Measurements from ENCODE around the gene UBALD2. TPM values are rescaled to one million over a fixed set of nuclear protein-coding genes. Genes with fewer than 3 reads are reported as not detected.
A peak's percentile ranks its signal among the peaks of the same experiment; 100 is the strongest.

The UBALD2 gene
- total and polyA plus RNA-seq, 8 donors: 17.8 to 34.6 (median 24.6) TPM

DNA sequence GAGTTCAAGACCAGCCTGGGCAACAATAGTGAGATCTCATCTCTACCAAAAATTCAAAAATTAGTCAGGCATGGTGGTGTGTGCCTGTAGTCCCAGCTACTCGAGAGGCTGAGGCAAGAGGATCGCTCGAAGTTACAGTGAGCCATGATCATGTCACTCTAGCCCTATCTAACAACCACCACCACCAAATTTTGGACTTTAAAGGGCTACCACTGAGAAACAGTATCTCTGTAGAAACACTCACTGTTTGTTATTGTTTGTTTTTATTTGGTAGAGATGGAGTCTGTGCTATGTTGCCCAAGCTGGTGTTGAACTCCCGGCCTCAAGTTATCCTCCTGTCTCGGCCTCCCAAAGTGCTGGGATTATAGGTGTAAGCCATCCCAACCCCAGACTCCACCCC lies 1.3 kb upstream of the UBALD2 start:
- FAIRE-seq: no peak
- 93% methylated on average over 5 of the region's 5 CpGs for WGBS, 2 donors
- Histone ChIP-seq H3K9me3 (no peaks in the 10 kb centered on the region), H3K27ac (peak overlapping the region; percentile 82 to 94 (median 90)), H3K27me3 (no peaks in the 10 kb centered on the region), H3K36me3 (no peaks in the 10 kb centered on the region), H3K4me3 (peak overlapping the region in 1 of 4 donors; percentile 1), H3K4me1 (peaks cover 50 to 70% (median 52%) of the 10 kb centered on the region in 3 donors)
- TF ChIP-seq, protein P1, sequence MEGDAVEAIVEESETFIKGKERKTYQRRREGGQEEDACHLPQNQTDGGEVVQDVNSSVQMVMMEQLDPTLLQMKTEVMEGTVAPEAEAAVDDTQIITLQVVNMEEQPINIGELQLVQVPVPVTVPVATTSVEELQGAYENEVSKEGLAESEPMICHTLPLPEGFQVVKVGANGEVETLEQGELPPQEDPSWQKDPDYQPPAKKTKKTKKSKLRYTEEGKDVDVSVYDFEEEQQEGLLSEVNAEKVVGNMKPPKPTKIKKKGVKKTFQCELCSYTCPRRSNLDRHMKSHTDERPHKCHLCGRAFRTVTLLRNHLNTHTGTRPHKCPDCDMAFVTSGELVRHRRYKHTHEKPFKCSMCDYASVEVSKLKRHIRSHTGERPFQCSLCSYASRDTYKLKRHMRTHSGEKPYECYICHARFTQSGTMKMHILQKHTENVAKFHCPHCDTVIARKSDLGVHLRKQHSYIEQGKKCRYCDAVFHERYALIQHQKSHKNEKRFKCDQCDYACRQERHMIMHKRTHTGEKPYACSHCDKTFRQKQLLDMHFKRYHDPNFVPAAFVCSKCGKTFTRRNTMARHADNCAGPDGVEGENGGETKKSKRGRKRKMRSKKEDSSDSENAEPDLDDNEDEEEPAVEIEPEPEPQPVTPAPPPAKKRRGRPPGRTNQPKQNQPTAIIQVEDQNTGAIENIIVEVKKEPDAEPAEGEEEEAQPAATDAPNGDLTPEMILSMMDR (IDR thresholded peaks at IDR 0.05): no peak
- no peak for ATAC-seq
- DNase-seq: no peak
- intact Hi-C loops (cut with DNase I): no loop called here

DNA sequence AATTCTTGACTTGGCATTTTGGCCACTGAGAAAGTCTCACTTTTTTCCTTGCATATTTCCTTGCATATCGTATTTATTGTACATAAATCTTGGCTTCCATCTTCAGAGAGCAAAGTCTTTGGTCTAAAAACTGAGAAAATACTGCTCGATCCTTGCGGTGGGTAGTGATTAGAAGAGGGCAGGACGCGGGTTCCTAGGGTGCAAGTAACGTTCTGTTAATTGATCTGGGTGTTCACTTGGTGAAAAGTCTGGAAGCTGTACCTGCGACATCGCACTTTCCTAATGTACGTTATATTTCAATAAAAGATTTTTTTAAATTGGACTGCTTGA lies 758 bp upstream of the UBALD2 start:
- peaks cover 52 to 73% (median 55%) of the 10 kb centered on the region in 3 donors for H3K4me1 ChIP-seq
- no peak for FAIRE-seq
- H3K4me3 ChIP-seq: peak overlapping the region in 1 of 4 donors; percentile 1
- no peak for ATAC-seq
- intact Hi-C loops (cut with DNase I): no loop called here
- WGBS, 2 donors: 36 to 37% methylated on average over 9 of the region's 9 CpGs
- H3K27me3 ChIP-seq: no peaks in the 10 kb centered on the region
- no peaks in the 10 kb centered on the region for H3K9me3 ChIP-seq
- H3K36me3 ChIP-seq: no peaks in the 10 kb centered on the region
- peak overlapping the region; percentile 7 to 94 (median 90) for H3K27ac ChIP-seq
- DNase-seq: no peak
- TF ChIP-seq, protein P1 (IDR thresholded peaks at IDR 0.05): no peak

DNA sequence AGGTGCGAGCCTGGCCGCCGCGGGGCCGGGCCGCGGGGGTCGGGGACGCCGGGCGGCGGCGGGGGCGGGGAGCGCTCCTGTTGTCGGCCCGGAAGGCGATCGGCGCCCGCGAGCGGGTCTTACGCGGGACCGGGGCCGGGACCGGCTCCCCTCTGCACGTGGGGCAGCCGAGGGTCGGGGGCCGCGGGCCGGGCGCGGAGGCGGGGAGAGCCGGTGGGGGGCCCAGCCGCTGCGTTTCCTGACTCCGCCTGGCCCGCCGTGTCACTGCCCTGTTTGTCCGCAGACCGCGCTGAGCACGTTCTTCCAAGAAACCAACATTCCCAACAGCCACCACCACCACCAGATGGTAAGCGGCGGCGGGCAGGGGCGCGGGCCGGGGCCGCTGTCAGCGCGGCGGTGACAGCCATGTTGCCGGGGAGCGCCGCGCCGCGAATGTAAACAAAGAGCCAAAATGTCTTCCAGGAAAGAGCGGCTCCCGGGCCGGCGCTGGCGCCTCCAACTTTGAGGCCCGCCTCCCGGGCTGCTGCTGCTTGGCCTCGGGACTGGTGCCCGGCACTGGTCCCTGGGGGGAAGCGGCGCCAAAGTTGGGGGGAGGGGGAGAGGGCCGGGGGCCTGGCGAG lies 586 bp downstream of the UBALD2 start:
- Histone ChIP-seq H3K9me3 (no peaks in the 10 kb centered on the region), H3K27me3 (no peaks in the 10 kb centered on the region), H3K4me1 (peaks cover 48 to 71% (median 50%) of the 10 kb centered on the region in 3 donors), H3K36me3 (peaks cover 0 to 7% (median 0%) of the 10 kb centered on the region in 3 donors), H3K27ac (peak overlapping the region; percentile 85 to 94 (median 91)), H3K4me3 (peak overlapping the region; percentile 84 to 99 (median 94))
- peak; percentile 6 to 43 (median 19) for ATAC-seq
- 0 to 1% methylated on average over 64 to 76 of the region's 76 CpGs for WGBS, 2 donors
- no peak for FAIRE-seq
- peak; percentile 69 to 92 (median 78) for DNase-seq
- TF ChIP-seq, protein P1 (IDR thresholded peaks at IDR 0.05): no peak
- intact Hi-C loops (cut with DNase I): no loop called here

DNA sequence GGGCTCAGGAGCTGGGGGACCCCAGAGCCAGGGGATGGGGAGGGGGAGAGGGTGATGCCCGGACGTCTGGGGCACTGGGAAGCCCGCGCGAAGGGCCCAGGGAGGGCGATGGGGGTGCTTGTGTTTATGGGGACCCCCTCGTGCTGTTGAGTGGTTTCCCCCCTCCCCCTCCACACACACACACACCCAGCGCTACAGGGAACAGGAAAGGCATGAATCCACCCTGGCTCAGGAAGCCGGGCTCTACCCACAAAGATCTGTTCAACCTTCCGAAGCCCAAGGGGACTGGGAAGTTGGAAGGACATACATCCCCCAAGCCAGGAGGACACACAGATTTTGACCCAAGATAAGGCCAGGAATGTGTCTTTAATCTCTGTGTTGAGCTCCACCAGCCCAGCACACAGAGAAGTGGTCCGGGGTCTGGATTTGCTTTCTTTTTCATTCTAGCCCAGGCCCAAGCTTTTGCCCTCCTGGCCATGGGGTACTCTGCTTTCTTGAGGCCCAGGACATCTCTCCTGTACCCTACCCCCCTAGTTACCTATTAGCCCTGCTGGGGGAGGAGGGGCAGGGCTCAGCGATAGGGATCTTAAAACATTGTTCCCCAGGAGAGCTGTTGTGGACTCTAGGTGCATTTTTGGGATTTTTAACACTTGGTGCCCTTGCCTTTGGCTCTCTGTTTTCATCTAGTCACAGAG lies 1.2 kb downstream of the UBALD2 start:
- Histone ChIP-seq H3K27me3 (no peaks in the 10 kb centered on the region), H3K36me3 (peaks cover 0 to 8% (median 0%) of the 10 kb centered on the region in 3 donors), H3K4me1 (peaks cover 47 to 75% (median 52%) of the 10 kb centered on the region in 3 donors), H3K4me3 (peak overlapping the region; percentile 84 to 99 (median 94)), H3K27ac (peak overlapping the region; percentile 85 to 94 (median 91)), H3K9me3 (no peaks in the 10 kb centered on the region)
- no peak for FAIRE-seq
- peak in 1 of 6 donors; percentile 22 for DNase-seq
- intact Hi-C loops (cut with DNase I): no loop called here
- ATAC-seq: no peak
- WGBS, 2 donors: 0 to 1% methylated on average over 12 of the region's 12 CpGs
- TF ChIP-seq, protein P1 (IDR thresholded peaks at IDR 0.05): no peak
